Skeletal muscle satellite cell (primary cell): ENCODE measurements around the gene DDX10.
"Not testable (repeated sequence)": the region's sequence is repeated elsewhere in the genome, so short reads cannot be mapped to it uniquely, and the experiment has no call there.

ENCODE experiments used
- H3K27me3 ChIP-seq: 2 replicates; pipeline ENCODE4 v1.7.0; 2013; ENCODE audit warnings: low read length; ENCODE audit not compliant: control insufficient read depth, insufficient read depth
- H3K36me3 ChIP-seq: 2 replicates; pipeline ENCODE4 v1.7.0; 2013; ENCODE audit warnings: mild to moderate bottlenecking, control low read depth, low read length; ENCODE audit not compliant: insufficient read depth
- H3K4me1 ChIP-seq: 2 replicates; pipeline ENCODE4 v1.7.0; 2013; ENCODE audit warnings: low read length; ENCODE audit not compliant: control insufficient read depth, insufficient read depth
- H3K4me2 ChIP-seq: 2 replicates; pipeline ENCODE4 v1.7.0; 2013; ENCODE audit warnings: mild to moderate bottlenecking, low read length
- H3K4me3 ChIP-seq: 2 replicates; pipeline ENCODE4 v1.7.0; 2013; ENCODE audit warnings: low read length
- H3K9ac ChIP-seq: 2 replicates; pipeline ENCODE4 v1.7.0; 2013; ENCODE audit warnings: mild to moderate bottlenecking, low read depth, low read length, moderate library complexity
- H3K9me3 ChIP-seq: replicated peaks from 2 replicates; pipeline ENCODE4 v1.7.0; 2013; ENCODE audit warnings: mild to moderate bottlenecking, control low read depth, low read length

The DDX10 gene

DNA sequence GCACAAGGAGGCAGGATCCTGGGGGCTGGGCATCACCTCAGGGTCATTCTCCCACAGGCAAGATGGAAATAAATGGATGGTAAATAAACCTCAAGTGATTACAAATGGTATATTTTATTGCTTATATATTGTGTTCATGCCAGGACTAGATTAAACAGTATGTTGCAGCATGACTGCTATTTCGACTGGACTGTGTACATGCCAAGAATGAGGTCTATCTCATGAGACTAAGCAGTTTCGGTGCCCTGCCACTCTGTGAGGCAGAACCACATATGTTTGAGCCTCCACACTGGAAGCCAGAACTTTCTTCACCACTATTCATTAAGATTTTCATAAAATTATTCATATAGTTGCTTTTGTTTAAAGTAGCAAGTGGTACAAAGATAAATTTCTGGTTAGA, 140.2 kb downstream of the DDX10 start:
- H3K27me3 ChIP-seq: no peaks in the 10 kb centered on the region
- no peak overlapping the region for H3K9ac ChIP-seq
- H3K36me3 ChIP-seq: no peaks in the 10 kb centered on the region
- no peaks in the 10 kb centered on the region for H3K9me3 ChIP-seq
- no peak overlapping the region for H3K4me3 ChIP-seq
- H3K4me1 ChIP-seq: peaks cover 11% of the 10 kb centered on the region
- H3K4me2 ChIP-seq: no peak overlapping the region

DNA sequence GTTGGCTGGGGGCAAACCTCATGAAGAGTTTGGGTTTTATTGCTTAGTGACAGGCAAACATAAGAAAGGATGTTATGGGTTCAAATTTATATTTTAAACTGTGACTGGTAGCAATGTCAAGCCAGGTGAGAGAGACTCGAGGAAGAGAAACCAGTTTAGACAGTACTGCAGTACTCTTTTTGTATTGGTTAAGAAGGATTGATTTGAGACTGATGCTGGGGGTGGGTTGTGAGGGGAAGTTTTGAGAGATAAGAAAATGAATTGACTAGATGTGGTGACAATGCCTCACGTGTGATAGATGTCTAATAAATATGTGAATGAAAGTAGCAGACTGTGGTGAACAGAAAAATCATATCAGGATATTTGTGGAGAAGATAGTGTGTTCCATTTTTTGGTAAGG, 142.4 kb downstream of the DDX10 start:
- H3K9ac ChIP-seq: no peak overlapping the region
- peaks cover 11% of the 10 kb centered on the region for H3K4me1 ChIP-seq
- H3K27me3 ChIP-seq: no peaks in the 10 kb centered on the region
- H3K36me3 ChIP-seq: no peaks in the 10 kb centered on the region
- H3K4me2 ChIP-seq: no peak overlapping the region
- H3K4me3 ChIP-seq: no peak overlapping the region
- no peaks in the 10 kb centered on the region for H3K9me3 ChIP-seq

DNA sequence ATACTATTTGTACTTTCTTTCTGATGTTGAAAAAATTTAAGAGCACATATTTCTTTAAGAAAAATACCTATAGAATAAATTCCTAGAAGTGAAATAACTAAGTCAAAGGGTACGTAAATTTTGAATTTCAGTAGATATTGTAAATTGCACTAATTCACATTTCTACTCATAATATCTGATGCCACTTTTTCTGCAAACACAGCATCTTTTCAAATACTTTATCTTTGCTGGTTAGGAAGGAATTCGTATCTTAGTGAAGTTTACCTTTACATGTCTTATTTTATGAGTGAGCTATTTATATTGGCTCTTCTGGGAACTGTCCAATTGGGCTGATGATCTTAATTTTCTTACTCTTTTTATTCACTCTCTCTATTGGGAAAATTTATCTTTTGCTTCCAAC, 148.2 kb downstream of the DDX10 start:
- H3K9ac ChIP-seq: no peak overlapping the region
- H3K27me3 ChIP-seq: no peaks in the 10 kb centered on the region
- H3K4me1 ChIP-seq: no peaks in the 10 kb centered on the region
- no peaks in the 10 kb centered on the region for H3K36me3 ChIP-seq
- no peak overlapping the region for H3K4me3 ChIP-seq
- no peaks in the 10 kb centered on the region for H3K9me3 ChIP-seq
- H3K4me2 ChIP-seq: no peak overlapping the region

DNA sequence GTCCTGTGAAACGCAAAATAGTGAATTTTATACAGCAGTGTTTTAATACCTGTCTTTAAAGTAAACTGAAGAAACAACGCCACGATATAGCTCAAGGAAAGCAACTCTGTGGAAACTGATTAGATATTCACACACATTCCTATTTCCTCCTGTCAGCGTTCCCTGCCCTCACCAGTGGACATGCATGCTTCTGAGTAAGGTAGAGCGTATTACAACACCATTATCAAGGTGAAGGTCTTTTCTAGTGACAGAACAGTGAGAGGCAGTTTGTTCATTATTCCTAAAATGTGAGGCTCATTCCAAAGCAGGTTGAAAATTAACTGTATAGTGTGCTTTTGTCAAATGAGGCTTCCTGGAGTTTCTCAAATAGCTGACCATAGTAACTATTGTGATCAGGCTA, 153.1 kb downstream of the DDX10 start:
- Histone ChIP-seq H3K4me1 (no peaks in the 10 kb centered on the region), H3K27me3 (no peaks in the 10 kb centered on the region), H3K4me2 (no peak overlapping the region), H3K36me3 (no peaks in the 10 kb centered on the region), H3K9me3 (no peaks in the 10 kb centered on the region), H3K4me3 (no peak overlapping the region), H3K9ac (no peak overlapping the region)

DNA sequence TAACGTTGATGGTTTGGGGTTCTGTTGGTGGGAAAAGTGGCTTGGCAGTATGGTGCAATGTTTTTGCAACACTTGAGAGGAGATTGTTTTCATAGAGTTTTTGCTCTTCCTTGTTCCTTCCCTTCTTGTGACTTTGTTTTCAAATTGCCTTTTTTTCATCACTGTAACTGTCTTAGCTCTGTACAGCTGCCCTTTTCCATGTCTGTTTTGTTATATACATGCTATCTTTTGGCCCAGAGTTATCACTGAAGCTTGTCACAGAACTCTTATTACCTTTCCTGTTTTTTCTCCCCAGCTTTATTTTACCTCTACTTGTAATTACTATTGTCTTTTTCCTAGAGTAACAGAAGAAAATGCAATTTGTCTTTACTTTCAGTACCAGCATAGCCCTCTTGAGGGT, 154.1 kb downstream of the DDX10 start:
- H3K4me2 ChIP-seq: no peak overlapping the region
- no peaks in the 10 kb centered on the region for H3K4me1 ChIP-seq
- no peak overlapping the region for H3K4me3 ChIP-seq
- no peaks in the 10 kb centered on the region for H3K36me3 ChIP-seq
- H3K27me3 ChIP-seq: no peaks in the 10 kb centered on the region
- H3K9me3 ChIP-seq: no peaks in the 10 kb centered on the region
- no peak overlapping the region for H3K9ac ChIP-seq

DNA sequence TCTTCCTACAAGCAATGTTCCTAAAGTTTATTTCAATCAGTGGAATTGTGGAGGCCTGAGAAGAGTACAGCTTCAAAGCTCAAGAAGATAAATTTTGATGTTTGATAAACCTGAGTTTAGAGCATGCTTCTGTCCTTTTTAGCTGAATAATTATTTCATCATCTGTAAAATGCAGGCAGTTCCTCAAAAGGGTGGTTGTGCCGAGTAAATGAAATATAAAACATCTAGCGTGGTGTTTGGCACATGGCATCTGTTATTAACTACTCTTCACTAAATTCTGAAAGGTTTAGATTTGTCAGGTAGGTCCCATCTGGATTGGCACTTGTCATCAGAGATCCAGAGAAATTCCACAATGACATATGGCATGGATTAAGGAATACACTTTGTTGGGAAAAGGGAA, 155.1 kb downstream of the DDX10 start:
- peaks cover 5% of the 10 kb centered on the region for H3K4me1 ChIP-seq
- no peaks in the 10 kb centered on the region for H3K36me3 ChIP-seq
- H3K4me2 ChIP-seq: no peak overlapping the region

DNA sequence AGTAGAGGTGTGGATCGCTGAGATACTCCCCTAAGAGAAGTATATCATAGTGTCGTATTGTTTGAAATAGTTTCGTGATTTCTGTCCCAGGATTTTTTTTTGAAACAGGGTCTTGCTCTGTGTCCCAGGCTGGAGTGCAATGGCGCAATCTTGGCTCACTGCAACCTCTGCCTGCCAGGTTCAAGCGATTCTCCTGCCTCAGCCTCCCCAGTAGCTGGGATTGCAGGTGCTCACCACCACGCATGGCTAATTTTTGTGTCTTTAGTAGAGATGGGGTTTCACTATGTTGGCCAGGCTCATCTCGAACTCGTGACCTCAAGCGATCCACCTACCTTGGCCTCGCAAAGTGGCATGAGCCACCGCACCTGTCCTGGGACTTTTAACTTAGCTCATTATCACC, 159.1 kb downstream of the DDX10 start:
- not testable (repeated sequence) for H3K36me3 ChIP-seq, H3K27me3 ChIP-seq, H3K9ac ChIP-seq, H3K4me3 ChIP-seq, H3K9me3 ChIP-seq, H3K4me2 ChIP-seq, H3K4me1 ChIP-seq

More for the DNA sequence above, 155.1 kb downstream of the DDX10 start:
- Histone ChIP-seq H3K9ac (no peak overlapping the region), H3K27me3 (no peaks in the 10 kb centered on the region), H3K9me3 (no peaks in the 10 kb centered on the region), H3K4me3 (no peak overlapping the region)

DNA sequence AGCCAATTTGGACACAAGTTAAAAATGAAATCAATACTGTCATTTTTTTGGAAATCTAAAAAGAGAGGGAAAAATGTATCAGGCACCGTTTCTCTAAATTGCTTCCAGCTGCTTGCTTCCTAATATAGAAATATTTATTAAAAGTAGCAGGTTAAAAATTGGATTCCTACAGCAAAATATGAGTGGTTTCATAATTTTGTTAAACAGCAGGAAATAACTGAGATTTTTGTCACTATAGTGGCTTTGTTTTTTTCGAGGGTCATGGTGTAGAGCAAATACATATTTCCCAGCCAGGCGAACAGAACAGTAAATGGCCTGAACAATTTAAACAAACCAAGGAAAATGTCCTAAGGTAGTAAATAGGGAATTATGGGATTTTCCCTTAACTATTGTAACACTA, 159.7 kb downstream of the DDX10 start:
- H3K9me3 ChIP-seq: no peaks in the 10 kb centered on the region
- peaks cover 5% of the 10 kb centered on the region for H3K4me1 ChIP-seq
- no peaks in the 10 kb centered on the region for H3K36me3 ChIP-seq
- H3K4me2 ChIP-seq: no peak overlapping the region
- H3K27me3 ChIP-seq: no peaks in the 10 kb centered on the region
- no peak overlapping the region for H3K4me3 ChIP-seq
- no peak overlapping the region for H3K9ac ChIP-seq

DNA sequence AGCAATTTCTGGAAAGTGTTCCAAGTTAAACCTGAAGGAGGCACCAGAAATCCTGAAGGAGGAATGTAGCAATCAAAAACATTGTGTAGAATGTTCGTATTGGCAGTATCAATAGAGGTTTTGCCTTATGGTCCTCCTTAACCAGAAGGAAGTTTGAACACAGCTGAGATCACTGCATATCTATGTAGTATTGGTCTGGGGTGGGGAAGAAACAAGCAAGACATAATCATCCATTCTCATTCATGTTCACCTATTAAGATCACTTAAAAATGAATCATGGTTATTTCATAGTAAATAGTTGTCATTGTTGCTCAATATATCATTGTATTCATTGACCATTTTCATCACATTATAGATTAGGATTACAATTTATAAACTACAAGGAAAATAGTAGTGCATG, 160.5 kb downstream of the DDX10 start:
- no peaks in the 10 kb centered on the region for H3K27me3 ChIP-seq
- peaks cover 5% of the 10 kb centered on the region for H3K4me1 ChIP-seq
- H3K36me3 ChIP-seq: no peaks in the 10 kb centered on the region

DNA sequence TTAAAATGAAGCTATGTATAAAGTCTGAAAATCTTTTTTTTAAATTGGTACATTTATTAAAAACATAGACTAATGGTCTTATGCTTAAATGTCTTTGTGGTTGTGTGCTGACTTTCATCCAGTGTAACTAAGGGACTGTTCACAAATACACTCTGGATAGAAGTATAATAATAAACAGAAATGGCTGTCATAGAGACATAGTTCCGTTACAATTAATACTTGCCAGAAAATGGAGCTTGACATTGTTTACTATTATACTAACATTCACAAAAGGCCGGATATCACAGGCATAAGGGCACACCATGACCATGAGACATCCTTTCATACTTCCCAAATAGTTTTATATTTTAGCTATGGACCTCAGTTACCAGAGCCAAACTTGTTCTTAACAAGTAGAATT, 161.3 kb downstream of the DDX10 start:
- no peak overlapping the region for H3K9ac ChIP-seq
- H3K27me3 ChIP-seq: no peaks in the 10 kb centered on the region
- H3K4me1 ChIP-seq: peaks cover 5% of the 10 kb centered on the region
- H3K36me3 ChIP-seq: no peaks in the 10 kb centered on the region
- H3K4me2 ChIP-seq: no peak overlapping the region
- H3K4me3 ChIP-seq: no peak overlapping the region
- no peaks in the 10 kb centered on the region for H3K9me3 ChIP-seq

More for the DNA sequence above, 160.5 kb downstream of the DDX10 start:
- no peak overlapping the region for H3K4me2 ChIP-seq
- H3K4me3 ChIP-seq: no peak overlapping the region
- no peak overlapping the region for H3K9ac ChIP-seq
- no peaks in the 10 kb centered on the region for H3K9me3 ChIP-seq

DNA sequence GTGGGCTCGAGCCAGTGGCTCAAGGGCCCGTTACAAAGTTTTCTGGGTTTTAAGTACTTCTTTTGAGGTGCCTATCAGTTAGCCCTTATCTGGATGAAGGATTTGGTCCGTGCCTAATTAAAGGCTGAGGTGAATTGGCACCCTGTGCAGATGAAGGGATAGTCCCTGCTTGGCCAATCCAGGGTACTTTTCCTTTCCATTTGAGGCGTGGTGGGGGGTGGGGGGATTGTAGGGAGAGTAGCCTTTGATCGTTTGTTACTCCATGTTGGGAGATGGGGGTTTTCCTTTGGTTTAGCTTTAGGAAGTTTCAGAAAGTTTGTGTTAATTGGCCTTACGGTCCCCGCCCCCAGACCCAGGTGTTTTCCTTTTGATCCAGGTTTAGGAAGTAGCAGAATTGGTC, 170.8 kb downstream of the DDX10 start:
- Histone ChIP-seq H3K9me3 (no peaks in the 10 kb centered on the region), H3K4me1 (peaks cover 7% of the 10 kb centered on the region), H3K4me3 (no peak overlapping the region), H3K4me2 (no peak overlapping the region), H3K27me3 (no peaks in the 10 kb centered on the region), H3K9ac (no peak overlapping the region), H3K36me3 (no peaks in the 10 kb centered on the region)

DNA sequence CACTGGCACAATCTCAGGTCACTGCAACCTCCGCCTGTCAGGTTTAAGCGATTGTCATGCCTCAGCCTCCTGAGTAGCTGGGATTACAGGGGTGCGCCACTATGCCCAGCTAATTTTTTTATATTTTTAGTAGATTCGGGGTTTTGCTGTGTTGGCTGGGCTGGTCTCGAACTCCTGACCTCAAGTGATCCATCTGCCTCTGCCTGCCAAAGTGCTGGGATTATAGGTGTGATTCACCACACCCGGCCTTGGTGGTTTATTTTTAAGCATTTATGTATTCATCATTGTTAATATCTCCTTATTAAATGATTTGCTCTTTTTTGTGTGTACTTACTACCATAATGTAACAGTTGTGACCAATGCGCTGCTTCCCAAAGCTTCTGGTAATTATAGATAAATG, 171.7 kb downstream of the DDX10 start:
- H3K27me3 ChIP-seq: no peaks in the 10 kb centered on the region
- H3K4me1 ChIP-seq: peaks cover 7% of the 10 kb centered on the region
- H3K9me3 ChIP-seq: no peaks in the 10 kb centered on the region
- no peaks in the 10 kb centered on the region for H3K36me3 ChIP-seq
- H3K9ac ChIP-seq: no peak overlapping the region
- H3K4me2 ChIP-seq: no peak overlapping the region
- H3K4me3 ChIP-seq: no peak overlapping the region
